Measurements from ENCODE around the gene PPM1D. TPM values are rescaled to one million over a fixed set of nuclear protein-coding genes. Genes with fewer than 3 reads are reported as not detected.
"Not testable (repeated sequence)": the region's sequence is repeated elsewhere in the genome, so short reads cannot be mapped to it uniquely, and the experiment has no call there.

Gene PPM1D
- total RNA-seq, result 10 to 100 TPM; 10.9 to 31.1 (median 16.7) TPM

DNA sequence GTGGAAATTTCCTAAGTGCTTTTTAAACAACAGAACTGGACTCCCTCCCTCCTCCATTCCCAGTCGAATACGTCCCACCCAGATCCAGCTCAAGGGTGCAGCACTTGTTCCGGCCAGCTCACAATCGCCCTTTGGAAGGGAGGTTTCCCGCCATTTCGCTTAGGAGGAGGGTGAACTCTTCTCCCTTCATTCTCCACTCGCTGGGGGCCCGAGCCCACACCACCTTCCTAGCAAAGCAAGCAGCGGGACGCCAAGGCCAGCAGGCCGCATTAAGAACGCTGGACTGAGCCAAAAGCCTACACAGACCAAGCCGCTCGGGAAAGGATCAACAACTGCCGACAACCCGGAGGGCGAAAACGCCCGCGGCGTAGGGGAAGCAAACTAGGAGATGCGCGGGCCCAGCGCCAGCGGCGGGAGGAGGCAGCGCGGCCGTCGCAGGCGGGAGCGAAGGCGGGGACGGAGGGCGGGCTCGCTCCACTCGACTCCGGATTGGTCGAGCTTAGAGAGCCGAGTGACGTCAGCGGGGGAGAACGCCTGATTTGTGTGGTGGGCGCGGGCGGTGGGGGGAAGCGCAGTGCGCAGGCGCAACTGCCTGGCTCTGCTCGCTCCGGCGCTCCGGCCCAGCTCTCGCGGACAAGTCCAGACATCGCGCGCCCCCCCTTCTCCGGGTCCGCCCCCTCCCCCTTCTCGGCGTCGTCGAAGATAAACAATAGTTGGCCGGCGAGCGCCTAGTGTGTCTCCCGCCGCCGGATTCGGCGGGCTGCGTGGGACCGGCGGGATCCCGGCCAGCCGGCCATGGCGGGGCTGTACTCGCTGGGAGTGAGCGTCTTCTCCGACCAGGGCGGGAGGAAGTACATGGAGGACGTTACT, at the start of gene PPM1D:
PPM1D (plus strand) TSS at position 574 of the 870 bp plus-strand sequence; CDS start at position 796, 222 bp downstream.
- WGBS, 2 donors, result 0% methylated on average over 35 to 82 of the region's 83 CpGs
- TF ChIP-seq, protein P1, sequence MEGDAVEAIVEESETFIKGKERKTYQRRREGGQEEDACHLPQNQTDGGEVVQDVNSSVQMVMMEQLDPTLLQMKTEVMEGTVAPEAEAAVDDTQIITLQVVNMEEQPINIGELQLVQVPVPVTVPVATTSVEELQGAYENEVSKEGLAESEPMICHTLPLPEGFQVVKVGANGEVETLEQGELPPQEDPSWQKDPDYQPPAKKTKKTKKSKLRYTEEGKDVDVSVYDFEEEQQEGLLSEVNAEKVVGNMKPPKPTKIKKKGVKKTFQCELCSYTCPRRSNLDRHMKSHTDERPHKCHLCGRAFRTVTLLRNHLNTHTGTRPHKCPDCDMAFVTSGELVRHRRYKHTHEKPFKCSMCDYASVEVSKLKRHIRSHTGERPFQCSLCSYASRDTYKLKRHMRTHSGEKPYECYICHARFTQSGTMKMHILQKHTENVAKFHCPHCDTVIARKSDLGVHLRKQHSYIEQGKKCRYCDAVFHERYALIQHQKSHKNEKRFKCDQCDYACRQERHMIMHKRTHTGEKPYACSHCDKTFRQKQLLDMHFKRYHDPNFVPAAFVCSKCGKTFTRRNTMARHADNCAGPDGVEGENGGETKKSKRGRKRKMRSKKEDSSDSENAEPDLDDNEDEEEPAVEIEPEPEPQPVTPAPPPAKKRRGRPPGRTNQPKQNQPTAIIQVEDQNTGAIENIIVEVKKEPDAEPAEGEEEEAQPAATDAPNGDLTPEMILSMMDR (IDR thresholded peaks at IDR 0.05), result peak in 1 of 3 donors; percentile 7
- TF ChIP-seq POLR2A (IDR thresholded peaks at IDR 0.05), result peak in 1 of 2 donors; percentile 75
- intact Hi-C loops (cut with DNase I; ENCODE audit: low total_unique reads), result no loop called here
- peak; percentile 98 to 100 for DNase-seq (ENCODE audit: low spot score in 2 of 2)
- H3K4me3 ChIP-seq (ENCODE audit: low read depth, poor library complexity, severe bottlenecking), result peak within 1 kb of the TSS; percentile 76

GRCh38 chr17:60552255-60552654, 47.7 kb upstream of the PPM1D start:
- H3K4me3 ChIP-seq (ENCODE audit: low read depth, poor library complexity, severe bottlenecking); DNase-seq (ENCODE audit: low spot score in 2 of 2); intact Hi-C loops (cut with DNase I; ENCODE audit: low total_unique reads): not testable (repeated sequence)
- WGBS, 2 donors, result 93 to 96% methylated on average over 9 to 10 of the region's 13 CpGs

GRCh38 chr17:60554377-60554788, 45.6 kb upstream of the PPM1D start:
- WGBS, 2 donors, result 70 to 75% methylated on average over 2 of the region's 2 CpGs
- intact Hi-C loops (cut with DNase I; ENCODE audit: low total_unique reads), result no loop called here
- TF ChIP-seq POLR2A (IDR thresholded peaks at IDR 0.05), result no peak
- TF ChIP-seq, protein P1 (IDR thresholded peaks at IDR 0.05), result no peak
- no peak overlapping the region for H3K4me3 ChIP-seq (ENCODE audit: low read depth, poor library complexity, severe bottlenecking)
- no peak for DNase-seq (ENCODE audit: low spot score in 2 of 2)

- no peak overlapping the region for H3K4me3 ChIP-seq (ENCODE audit: low read depth, poor library complexity, severe bottlenecking)
- intact Hi-C loops (cut with DNase I; ENCODE audit: low total_unique reads), result no loop called here
- no peak for TF ChIP-seq POLR2A (IDR thresholded peaks at IDR 0.05)
- TF ChIP-seq, protein P1 (IDR thresholded peaks at IDR 0.05), result no peak
- DNase-seq (ENCODE audit: low spot score in 2 of 2), result no peak
- 97% methylated on average over 4 of the region's 4 CpGs for WGBS, 2 donors
Observed at GRCh38 chr17:60555786-60556185, 44.2 kb upstream of the PPM1D start.

DNA sequence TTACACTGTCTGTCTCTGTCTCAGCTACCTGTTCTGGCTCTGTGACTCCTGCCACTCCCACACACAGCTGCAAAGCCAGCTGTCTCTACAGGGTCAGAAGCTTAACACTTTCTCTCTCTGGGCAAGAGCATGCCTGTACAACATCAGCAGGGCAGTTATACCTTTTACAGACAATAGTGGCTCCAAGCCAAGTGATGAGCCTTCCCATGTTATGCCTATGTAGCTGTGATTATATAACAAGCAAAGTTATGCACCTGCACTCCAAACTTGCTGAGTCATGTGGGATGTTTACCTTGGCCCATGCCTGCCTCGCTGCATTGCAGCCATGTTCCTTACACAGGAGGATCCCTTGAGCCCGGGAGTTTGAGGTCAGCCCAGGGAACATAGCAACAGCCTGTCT, 42.2 kb upstream of the PPM1D start:
- intact Hi-C loops (cut with DNase I; ENCODE audit: low total_unique reads), result no loop called here
- no peak for TF ChIP-seq POLR2A (IDR thresholded peaks at IDR 0.05)
- TF ChIP-seq, protein P1 (IDR thresholded peaks at IDR 0.05), result no peak
- 86 to 100% methylated on average over 2 of the region's 2 CpGs for WGBS, 2 donors

DNA sequence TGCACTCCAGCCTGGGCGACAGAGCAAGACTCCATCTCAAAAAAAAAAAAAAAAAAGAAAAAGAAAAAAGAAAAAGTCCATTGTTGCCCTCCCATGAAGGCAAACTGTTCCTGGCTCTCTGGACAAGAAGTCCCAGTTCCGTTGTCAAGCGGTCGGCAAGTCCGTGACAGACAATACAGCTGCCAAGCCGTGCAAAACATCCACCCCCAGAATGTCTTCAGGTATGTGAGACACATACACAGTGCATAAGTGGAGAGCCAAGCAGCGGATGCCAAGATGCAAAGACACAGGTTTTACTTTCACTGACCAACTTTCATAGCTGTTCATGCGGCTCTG, 40.4 kb upstream of the PPM1D start:
- WGBS, 2 donors, result 92 to 94% methylated on average over 8 of the region's 8 CpGs
- TF ChIP-seq, protein P1 (IDR thresholded peaks at IDR 0.05), result no peak
- TF ChIP-seq POLR2A (IDR thresholded peaks at IDR 0.05), result no peak
- DNase-seq (ENCODE audit: low spot score in 2 of 2), result no peak
- no peak overlapping the region for H3K4me3 ChIP-seq (ENCODE audit: low read depth, poor library complexity, severe bottlenecking)
- intact Hi-C loops (cut with DNase I; ENCODE audit: low total_unique reads), result no loop called here

More for the DNA sequence above, 42.2 kb upstream of the PPM1D start:
- DNase-seq (ENCODE audit: low spot score in 2 of 2), result no peak
- H3K4me3 ChIP-seq (ENCODE audit: low read depth, poor library complexity, severe bottlenecking), result no peak overlapping the region
